Choroid plexus epithelial cell (primary cell): ENCODE data around the gene DDX24.
A peak's percentile ranks its signal among the peaks of the same experiment; 100 is the strongest.

Experiments
- DNase-seq: peaks from one replicate; pipeline ENCODE4 v3.0.0-alpha.2; 2010; ENCODE audit warnings: low read depth
- H3K4me3 ChIP-seq: 2 replicates; pipeline ENCODE4 v1.5.1; 2011; ENCODE audit warnings: low read depth, mild to moderate bottlenecking, control low read depth, low read length, moderate library complexity
- TF ChIP-seq, protein P1 (sequence below): conservative IDR thresholded peaks from 2 replicates; pipeline ENCODE4 v1.5.1; 2011; ENCODE audit warnings: low read depth, mild to moderate bottlenecking, control low read depth, inconsistent platforms, low read length, moderate library complexity

Gene DDX24

GRCh38 chr14:94050231-94050880, 30.6 kb downstream of the DDX24 start:
- H3K4me3 ChIP-seq: no peak overlapping the region
- TF ChIP-seq, protein P1, sequence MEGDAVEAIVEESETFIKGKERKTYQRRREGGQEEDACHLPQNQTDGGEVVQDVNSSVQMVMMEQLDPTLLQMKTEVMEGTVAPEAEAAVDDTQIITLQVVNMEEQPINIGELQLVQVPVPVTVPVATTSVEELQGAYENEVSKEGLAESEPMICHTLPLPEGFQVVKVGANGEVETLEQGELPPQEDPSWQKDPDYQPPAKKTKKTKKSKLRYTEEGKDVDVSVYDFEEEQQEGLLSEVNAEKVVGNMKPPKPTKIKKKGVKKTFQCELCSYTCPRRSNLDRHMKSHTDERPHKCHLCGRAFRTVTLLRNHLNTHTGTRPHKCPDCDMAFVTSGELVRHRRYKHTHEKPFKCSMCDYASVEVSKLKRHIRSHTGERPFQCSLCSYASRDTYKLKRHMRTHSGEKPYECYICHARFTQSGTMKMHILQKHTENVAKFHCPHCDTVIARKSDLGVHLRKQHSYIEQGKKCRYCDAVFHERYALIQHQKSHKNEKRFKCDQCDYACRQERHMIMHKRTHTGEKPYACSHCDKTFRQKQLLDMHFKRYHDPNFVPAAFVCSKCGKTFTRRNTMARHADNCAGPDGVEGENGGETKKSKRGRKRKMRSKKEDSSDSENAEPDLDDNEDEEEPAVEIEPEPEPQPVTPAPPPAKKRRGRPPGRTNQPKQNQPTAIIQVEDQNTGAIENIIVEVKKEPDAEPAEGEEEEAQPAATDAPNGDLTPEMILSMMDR: no peak
- peak; percentile 18 for DNase-seq

DNA sequence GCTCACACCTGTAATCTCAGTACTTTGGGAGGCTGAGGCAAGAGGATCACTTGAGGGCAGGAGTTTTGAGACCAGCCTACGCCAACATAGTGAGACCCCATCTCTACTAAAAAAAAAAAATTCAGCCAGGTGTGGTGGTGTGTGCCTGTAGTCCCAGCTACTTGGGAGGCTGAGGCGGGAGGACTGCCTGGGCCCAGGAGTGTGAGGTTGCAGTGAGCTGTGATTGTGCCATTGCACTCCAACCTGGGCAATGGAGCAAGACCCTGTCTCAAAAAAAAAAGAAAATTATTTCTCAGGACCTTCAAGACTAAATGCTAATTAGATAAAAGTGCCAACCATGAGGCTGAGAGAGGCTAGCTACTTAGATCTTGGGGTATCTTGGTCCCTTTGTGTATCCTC, 31.4 kb downstream of the DDX24 start:
- DNase-seq: no peak
- H3K4me3 ChIP-seq: no peak overlapping the region
- TF ChIP-seq, protein P1: no peak

- TF ChIP-seq, protein P1: no peak
- peak; percentile 14 for DNase-seq
- H3K4me3 ChIP-seq: no peak overlapping the region
These were observed 32.0 kb downstream of the DDX24 start for GRCh38 chr14:94048691-94049624.

DNA sequence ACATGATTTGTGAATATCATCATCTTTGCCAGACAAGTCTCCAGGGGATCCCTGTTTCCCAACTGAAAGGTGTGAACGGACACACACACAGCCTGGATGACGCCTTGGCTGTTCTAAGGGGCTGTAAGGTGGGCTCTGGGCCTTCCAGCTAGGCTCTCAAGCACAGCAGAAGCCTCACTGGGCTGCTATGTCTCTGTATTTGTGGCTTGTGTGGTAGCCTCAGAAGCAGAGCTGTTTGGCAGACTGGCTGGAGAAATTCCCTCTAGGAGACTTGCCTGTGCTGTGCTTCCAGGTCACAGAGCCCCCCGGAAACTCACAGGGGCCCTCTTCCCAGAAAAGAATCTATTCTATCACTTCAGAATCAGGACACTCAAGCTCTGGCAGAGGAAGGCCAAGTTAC, 33.4 kb downstream of the DDX24 start:
- TF ChIP-seq, protein P1: no peak
- DNase-seq: no peak
- H3K4me3 ChIP-seq: no peak overlapping the region

DNA sequence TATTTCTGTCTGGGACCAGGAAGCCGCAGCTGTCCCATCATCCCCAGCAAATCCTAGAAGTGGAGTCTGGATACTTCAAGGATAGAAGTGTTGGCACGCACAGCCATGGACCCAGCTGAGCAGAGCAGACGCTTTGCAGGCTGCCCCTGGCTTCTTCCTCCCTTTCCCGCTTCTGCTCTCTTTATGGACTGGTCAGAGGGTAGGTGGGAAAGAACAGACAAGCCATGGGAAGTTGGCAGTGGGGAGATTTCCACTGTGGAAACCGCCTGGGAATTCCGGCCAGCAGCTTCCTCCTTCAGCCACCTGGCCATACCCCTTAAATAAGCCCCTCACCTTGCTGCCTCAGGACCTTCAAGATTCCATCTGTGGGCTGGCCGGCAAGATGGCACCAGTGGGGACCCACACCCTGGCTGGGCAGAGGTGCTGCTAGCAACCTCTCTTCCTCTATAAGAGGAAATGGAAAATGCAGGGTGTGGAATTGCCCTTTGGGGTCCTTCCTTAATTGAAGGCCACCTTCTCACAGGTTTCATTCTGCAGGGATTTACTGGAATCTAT, 34.2 kb downstream of the DDX24 start:
- DNase-seq: no peak
- H3K4me3 ChIP-seq: no peak overlapping the region
- TF ChIP-seq, protein P1: no peak

- no peak for DNase-seq
- TF ChIP-seq, protein P1: no peak
- H3K4me3 ChIP-seq: no peak overlapping the region
These were observed 35.2 kb downstream of the DDX24 start for GRCh38 chr14:94045563-94046345.
